Psoas muscle (tissue), 8 donors: Measurements from ENCODE around the gene TBX15. TPM values are rescaled to one million over a fixed set of nuclear protein-coding genes. Genes with fewer than 3 reads are reported as not detected.
A peak's percentile ranks its signal among the peaks of the same experiment; 100 is the strongest.

ENCODE experiments used
- ATAC-seq, 4 donors: fragments of 200-7000 bp; cut with Tn5 transposase; one replicate each; pipeline ENCODE4 v1.9.1; 2020; ENCODE audit warnings: moderate library complexity in 3 of 4, mild to moderate bottlenecking in 2 of 4
- DNase-seq, 2 donors: peaks; one replicate each; pipeline ENCODE4 v3.0.0-alpha.2; 2020
- H3K27ac ChIP-seq: fragments of 200-600 bp; one replicate; pipeline ENCODE4 v1.8.0; 2022
- H3K27me3 ChIP-seq, 3 donors: fragments of 200-600 bp in 1 of 3; one replicate each; pipeline versions ENCODE4 v1.6.1 to v1.8.0; 2013 to 2022; ENCODE audit warnings: low read length in 2 of 3, mild to moderate bottlenecking in 2 of 3, moderate library complexity in 1 of 3; ENCODE audit not compliant: insufficient read depth in 3 of 3
- H3K36me3 ChIP-seq, 2 donors: fragments of 200-600 bp in 1 of 2; one replicate each; pipeline versions ENCODE4 v1.6.1 to v1.8.0; 2013 to 2022; ENCODE audit warnings: low read depth in 1 of 2, mild to moderate bottlenecking in 1 of 2, moderate library complexity in 1 of 2; ENCODE audit not compliant: insufficient read depth in 1 of 2
- H3K4me1 ChIP-seq: fragments of 200-600 bp; one replicate; pipeline ENCODE4 v1.8.0; 2022
- H3K4me3 ChIP-seq: fragments of 200-600 bp; one replicate; pipeline ENCODE4 v1.8.0; 2022; ENCODE audit warnings: mild to moderate bottlenecking
- H3K9me3 ChIP-seq: fragments of 200-600 bp; one replicate; pipeline ENCODE4 v1.8.0; 2022
- WGBS, 3 donors: extraction: QIAGEN DNeasy Blood & Tissue Kit; methylation state at CpG; one replicate each; pipeline versions ENCODE4 v1.1.6 to v1.1.7; 2013; 5-methylcytosine and 5-hydroxymethylcytosine counted together
- intact Hi-C, 2 donors: fragments of 100-400 bp; cut with DNase I; formaldehyde crosslinking; loops; one replicate each; pipeline versions ENCODE4 v1.11.0 to v1.14.2; 2022
- polyA plus RNA-seq, 3 donors: library from polyadenylated mRNA; stranded (reverse); fragments of 200-250 nt; gene quantifications; one replicate each; pipeline ENCODE4 v1.2.3, GENCODE V29; 2013
- total RNA-seq, 4 donors: library from RNA; stranded (reverse); fragmentation: NEBNext Ultra II Directional in 2 of 4; extraction: Animal tissue kit (Norgen Biotek cat#: 25700) in 2 of 4; gene quantifications; one replicate each; pipeline versions ENCODE4 v1.2.1 to v1.2.4, GENCODE V29; 2021 to 2023
- TF ChIP-seq, protein P1 (sequence below): fragments of 200-600 bp; IDR thresholded peaks from one replicate; pipeline ENCODE4 v1.8.0; 2022; ENCODE audit warnings: antibody characterized with exemption
- donor health status: healthy with polysubstance abuse.
- donor health status: DM: no; HTN: no; CAD: no; lungs with moderate emphysema.
- donor health status: Bipolar disorder and iron deficiency.
- donor health status: healthy.
- donor health status: DM: yes; HTN: yes; CAD: no.
- donor health status: DM: no; HTN: no; CAD: no.
- donor health status: DM: no; HTN: no; CAD: no.
- donor health status: DM: yes; HTN: yes; CAD: no.

Gene TBX15
- total and polyA plus RNA-seq, 7 donors = 37.0 to 220 (median 105) TPM

DNA sequence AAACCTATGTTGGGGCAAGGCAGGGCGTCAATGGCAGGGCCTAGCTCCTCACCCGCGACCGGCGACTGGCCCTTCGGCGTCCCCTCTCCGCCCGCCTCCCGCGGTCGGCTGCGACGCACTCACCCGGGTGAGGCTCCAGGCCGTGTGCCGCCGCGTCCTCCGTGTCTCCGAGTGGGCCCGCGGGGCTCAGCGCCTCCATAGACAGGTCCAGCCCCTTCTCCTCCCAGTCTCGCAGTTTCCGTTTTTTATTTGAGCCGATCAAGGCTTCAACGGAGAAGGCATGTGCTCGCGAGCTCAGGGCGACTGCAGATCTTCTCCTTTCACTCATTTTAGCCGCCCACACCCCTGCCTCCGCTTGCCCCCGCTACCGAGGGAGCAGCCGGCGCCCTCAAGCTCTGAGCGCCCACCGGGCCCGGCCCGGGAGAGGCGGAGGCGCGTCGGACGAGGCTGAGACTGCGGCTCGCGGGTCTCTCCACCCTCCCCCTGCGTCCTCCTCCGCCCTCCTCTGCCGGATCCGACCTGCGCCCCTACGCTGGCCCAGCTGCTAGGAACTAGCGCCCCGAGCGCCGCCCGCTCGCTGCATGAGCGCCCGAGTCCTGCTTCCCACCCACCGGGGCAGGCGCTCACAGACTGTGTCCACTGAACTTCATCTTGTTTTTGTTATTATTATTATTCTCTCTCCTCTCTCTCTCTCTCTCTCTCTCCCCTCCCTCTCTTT, 516 bp downstream of the TBX15 start:
- H3K36me3 ChIP-seq = no peaks in the 10 kb centered on the region
- TF ChIP-seq, protein P1, sequence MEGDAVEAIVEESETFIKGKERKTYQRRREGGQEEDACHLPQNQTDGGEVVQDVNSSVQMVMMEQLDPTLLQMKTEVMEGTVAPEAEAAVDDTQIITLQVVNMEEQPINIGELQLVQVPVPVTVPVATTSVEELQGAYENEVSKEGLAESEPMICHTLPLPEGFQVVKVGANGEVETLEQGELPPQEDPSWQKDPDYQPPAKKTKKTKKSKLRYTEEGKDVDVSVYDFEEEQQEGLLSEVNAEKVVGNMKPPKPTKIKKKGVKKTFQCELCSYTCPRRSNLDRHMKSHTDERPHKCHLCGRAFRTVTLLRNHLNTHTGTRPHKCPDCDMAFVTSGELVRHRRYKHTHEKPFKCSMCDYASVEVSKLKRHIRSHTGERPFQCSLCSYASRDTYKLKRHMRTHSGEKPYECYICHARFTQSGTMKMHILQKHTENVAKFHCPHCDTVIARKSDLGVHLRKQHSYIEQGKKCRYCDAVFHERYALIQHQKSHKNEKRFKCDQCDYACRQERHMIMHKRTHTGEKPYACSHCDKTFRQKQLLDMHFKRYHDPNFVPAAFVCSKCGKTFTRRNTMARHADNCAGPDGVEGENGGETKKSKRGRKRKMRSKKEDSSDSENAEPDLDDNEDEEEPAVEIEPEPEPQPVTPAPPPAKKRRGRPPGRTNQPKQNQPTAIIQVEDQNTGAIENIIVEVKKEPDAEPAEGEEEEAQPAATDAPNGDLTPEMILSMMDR = no peak
- H3K4me3 ChIP-seq = peak overlapping the region; percentile 71
- ATAC-seq (peak; percentile 61 to 72 (median 66)), DNase-seq (peak; percentile 58 to 85)
- H3K4me1 ChIP-seq = peaks cover 16% of the 10 kb centered on the region
- H3K27ac ChIP-seq = peak overlapping the region; percentile 88
- intact Hi-C loops = loop anchor here (2.0 to 10.0 kb wide), 3 partner anchors 45 to 695 kb away; no protein-coding TSS in a partner anchor
- no peaks in the 10 kb centered on the region for H3K27me3 ChIP-seq
- WGBS, 3 donors = 0 to 1% (median 0%) methylated on average over 47 to 65 of the region's 65 CpGs
- H3K9me3 ChIP-seq = no peaks in the 10 kb centered on the region

DNA sequence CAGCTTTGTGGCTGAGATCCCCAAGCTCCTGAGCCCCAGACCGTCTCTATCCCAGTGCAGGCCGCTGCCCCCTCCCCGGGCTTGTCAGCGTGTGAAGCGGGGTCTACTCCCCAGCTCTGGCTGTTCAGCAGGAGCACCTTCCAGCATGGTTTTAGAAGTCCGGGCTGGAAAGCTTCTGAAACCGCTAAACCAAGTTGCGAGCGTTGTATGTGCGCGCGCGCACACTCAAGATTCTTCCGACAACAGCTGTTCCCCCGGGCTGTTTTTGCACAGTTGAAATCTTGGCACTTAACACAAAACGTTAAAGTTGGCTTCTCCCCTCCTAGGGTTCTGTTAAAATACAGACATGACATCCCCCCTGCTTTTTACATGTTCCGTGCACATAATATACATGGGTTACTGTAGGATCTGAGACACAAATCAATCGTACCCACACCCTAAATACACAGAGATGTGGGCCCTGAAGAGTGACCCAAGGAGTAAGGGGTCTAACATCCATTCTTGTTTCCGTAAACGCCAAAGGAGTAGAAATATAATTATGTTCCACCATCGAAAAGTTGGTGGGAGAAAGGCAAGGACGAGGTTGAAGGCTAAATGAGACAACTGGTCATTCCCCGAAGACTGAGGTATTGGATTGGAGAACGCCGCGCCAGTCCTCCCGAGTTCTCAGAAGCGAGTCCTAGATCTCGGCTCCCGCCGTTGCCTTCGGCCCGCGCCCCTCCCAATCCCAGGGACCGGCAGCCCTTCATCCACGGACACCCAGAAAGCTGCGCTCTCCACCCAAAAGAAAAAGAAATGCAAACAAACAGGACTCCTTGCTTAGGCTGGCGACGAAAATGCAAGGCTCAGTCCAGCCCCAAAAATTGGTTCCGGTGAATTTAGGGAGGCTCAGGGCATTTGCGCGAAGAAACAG, 1.3 kb downstream of the TBX15 start:
- H3K27me3 ChIP-seq = no peaks in the 10 kb centered on the region
- H3K4me1 ChIP-seq = peaks cover 23% of the 10 kb centered on the region
- H3K27ac ChIP-seq = peak overlapping the region; percentile 88
- DNase-seq (peak in 1 of 2 donors; percentile 80), ATAC-seq (peak; percentile 36 to 69 (median 64))
- H3K9me3 ChIP-seq = no peaks in the 10 kb centered on the region
- TF ChIP-seq, protein P1 = no peak
- H3K4me3 ChIP-seq = peak overlapping the region; percentile 71
- no peaks in the 10 kb centered on the region for H3K36me3 ChIP-seq
- intact Hi-C loops = loop anchor here (5.0 to 10.0 kb wide), 2 partner anchors 692 to 695 kb away; no protein-coding TSS in a partner anchor
- 1 to 2% (median 2%) methylated on average over 42 of the region's 42 CpGs for WGBS, 3 donors

DNA sequence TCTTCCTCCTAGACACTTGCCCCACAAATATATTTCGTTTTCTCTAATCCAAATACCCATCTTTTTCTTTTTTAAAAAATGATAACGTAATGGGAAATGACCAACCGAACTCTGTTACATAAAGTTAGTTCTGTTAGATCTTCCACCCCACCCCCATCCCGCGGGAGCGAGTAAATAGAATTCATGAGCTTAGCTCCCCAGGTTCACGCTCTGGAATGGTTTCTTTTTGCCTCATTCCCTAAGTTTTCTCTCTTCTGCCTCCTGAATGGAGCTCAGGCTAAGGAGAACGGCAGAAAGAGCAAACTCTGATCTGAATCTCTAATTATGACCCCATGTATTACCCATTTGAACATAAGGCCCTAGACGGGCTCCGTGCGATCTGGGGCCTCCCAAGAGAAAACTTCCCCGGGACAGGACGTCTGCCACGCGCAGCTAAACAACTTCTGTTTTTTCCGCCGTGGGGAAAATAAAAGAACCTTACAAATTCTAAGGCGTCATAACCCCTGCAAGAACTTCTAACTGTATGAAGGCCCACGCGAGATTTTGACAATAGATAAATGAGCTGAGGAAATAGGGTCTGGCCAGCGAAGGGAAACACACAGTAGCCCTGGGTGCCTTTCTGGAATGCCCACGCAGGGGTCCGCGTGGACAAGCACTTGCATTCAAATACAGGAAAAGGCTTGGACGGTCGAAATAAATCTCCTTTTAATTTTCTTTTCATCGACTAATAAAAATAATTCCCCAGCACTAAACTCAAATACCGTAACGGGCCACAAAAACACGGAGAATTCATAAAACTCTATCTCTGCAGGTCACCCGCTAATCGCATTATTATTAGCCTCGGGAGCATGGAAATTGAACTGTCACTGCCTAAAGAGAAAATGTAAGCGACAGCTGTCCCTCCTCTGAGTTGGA, 2.2 kb downstream of the TBX15 start:
- intact Hi-C loops = loop anchor here (5.0 to 10.0 kb wide), 2 partner anchors 691 to 694 kb away; no protein-coding TSS in a partner anchor
- peak in 1 of 4 donors; percentile 63 for ATAC-seq
- Histone ChIP-seq H3K27ac (peak overlapping the region; percentile 88), H3K9me3 (no peaks in the 10 kb centered on the region), H3K4me3 (peak overlapping the region; percentile 71), H3K4me1 (peaks cover 27% of the 10 kb centered on the region), H3K36me3 (no peaks in the 10 kb centered on the region), H3K27me3 (no peaks in the 10 kb centered on the region)
- TF ChIP-seq, protein P1 = no peak
- 4 to 7% (median 5%) methylated on average over 34 of the region's 34 CpGs for WGBS, 3 donors
- no peak for DNase-seq
